ENCODE results near the gene FLACC1. TPM values are rescaled to one million over a fixed set of nuclear protein-coding genes. Genes with fewer than 3 reads are reported as not detected.

The FLACC1 gene
- total and polyA plus RNA-seq, 2 experiments from 2014 or later, result 1.4 to 2.3 TPM

- Histone ChIP-seq H3K9me3 (ENCODE audit: low read depth) (no peaks in the 10 kb centered on the region), H3K27me3 (replicated peaks; ENCODE audit: insufficient read depth) (no peaks in the 10 kb centered on the region), H2AFZ (no peak overlapping the region), H3K79me2 (ENCODE audit: insufficient read depth) (no peaks in the 10 kb centered on the region), H3K9ac (no peak overlapping the region), H3K9me2 (ENCODE audit: insufficient read depth) (no peaks in the 10 kb centered on the region), H3K4me1 (ENCODE audit: insufficient read depth) (no peaks in the 10 kb centered on the region), H3K27ac (no peak overlapping the region), H3F3A (ENCODE audit: insufficient read depth) (no peaks in the 10 kb centered on the region), H3K36me3 (ENCODE audit: low read depth) (peaks cover 30% of the 10 kb centered on the region; the same call in 1 of the 2 replicates), H3K4me2 (ENCODE audit: unreplicated experiment) (no peak overlapping the region), H3K4me3 (no peak overlapping the region), H4K20me1 (ENCODE audit: insufficient read depth) (no peaks in the 10 kb centered on the region)
- TF ChIP-seq EZH2 (IDR thresholded peaks at IDR 0.05; ENCODE audit: insufficient read depth, poor library complexity, severe bottlenecking), result no peak
- TF ChIP-seq EZH2phosphoT487 (IDR thresholded peaks at IDR 0.05; ENCODE audit: insufficient read depth, low read depth), result no peak
- WGBS, 2 experiments (ENCODE audit: low coverage in 1 of 2, low lambda C conversion rate in 2 of 2, missing lambda C conversion rate in 2 of 2), result 94 to 97% methylated on average over 2 of the region's 2 CpGs
- in situ Hi-C loops (cut with MboI), result no loop called here
- DNase-seq, result no peak
Observed at GRCh38 chr2:201275069-201275468, 82.1 kb downstream of the FLACC1 start.

- no peak for TF ChIP-seq EZH2phosphoT487 (IDR thresholded peaks at IDR 0.05; ENCODE audit: insufficient read depth, low read depth)
- TF ChIP-seq EZH2 (IDR thresholded peaks at IDR 0.05; ENCODE audit: insufficient read depth, poor library complexity, severe bottlenecking), result no peak
- Histone ChIP-seq H3K79me2 (ENCODE audit: insufficient read depth) (no peaks in the 10 kb centered on the region), H2AFZ (no peak overlapping the region), H3K4me3 (no peak overlapping the region), H3K4me2 (ENCODE audit: unreplicated experiment) (no peak overlapping the region), H3K27me3 (replicated peaks; ENCODE audit: insufficient read depth) (no peaks in the 10 kb centered on the region), H3K36me3 (ENCODE audit: low read depth) (peaks cover 18% of the 10 kb centered on the region; the same call in 1 of the 2 replicates), H3F3A (ENCODE audit: insufficient read depth) (no peaks in the 10 kb centered on the region), H4K20me1 (ENCODE audit: insufficient read depth) (no peaks in the 10 kb centered on the region), H3K9me2 (ENCODE audit: insufficient read depth) (no peaks in the 10 kb centered on the region), H3K4me1 (ENCODE audit: insufficient read depth) (no peaks in the 10 kb centered on the region), H3K27ac (no peak overlapping the region), H3K9me3 (ENCODE audit: low read depth) (no peaks in the 10 kb centered on the region), H3K9ac (no peak overlapping the region)
- in situ Hi-C loops (cut with MboI), result no loop called here
- 88 to 90% methylated on average over 9 of the region's 9 CpGs for WGBS, 2 experiments (ENCODE audit: low coverage in 1 of 2, low lambda C conversion rate in 2 of 2, missing lambda C conversion rate in 2 of 2)
- no peak for DNase-seq
Observed at GRCh38 chr2:201273330-201273983, 83.7 kb downstream of the FLACC1 start.

GRCh38 chr2:201271917-201272316, 85.2 kb downstream of the FLACC1 start:
- DNase-seq, result no peak
- Histone ChIP-seq H3K27me3 (replicated peaks; ENCODE audit: insufficient read depth) (no peaks in the 10 kb centered on the region), H3K9me3 (ENCODE audit: low read depth) (no peaks in the 10 kb centered on the region), H3K79me2 (ENCODE audit: insufficient read depth) (0 out of 2 replicates have a peak, but pooled peaks cover under 1% of the 10 kb centered on the region), H3K9me2 (ENCODE audit: insufficient read depth) (no peaks in the 10 kb centered on the region), H3K9ac (no peak overlapping the region), H4K20me1 (ENCODE audit: insufficient read depth) (no peaks in the 10 kb centered on the region), H3K4me2 (ENCODE audit: unreplicated experiment) (no peak overlapping the region), H3K27ac (no peak overlapping the region), H3K36me3 (ENCODE audit: low read depth) (0 out of 2 replicates have a peak, but pooled peaks cover 14% of the 10 kb centered on the region), H3K4me3 (no peak overlapping the region), H2AFZ (no peak overlapping the region), H3K4me1 (ENCODE audit: insufficient read depth) (no peaks in the 10 kb centered on the region), H3F3A (ENCODE audit: insufficient read depth) (no peaks in the 10 kb centered on the region)
- in situ Hi-C loops (cut with MboI), result no loop called here
- WGBS, 2 experiments (ENCODE audit: low coverage in 1 of 2, low lambda C conversion rate in 2 of 2, missing lambda C conversion rate in 2 of 2), result 97 to 100% methylated on average over 2 of the region's 2 CpGs
- no peak for TF ChIP-seq EZH2 (IDR thresholded peaks at IDR 0.05; ENCODE audit: insufficient read depth, poor library complexity, severe bottlenecking)
- TF ChIP-seq EZH2phosphoT487 (IDR thresholded peaks at IDR 0.05; ENCODE audit: insufficient read depth, low read depth), result no peak

DNA sequence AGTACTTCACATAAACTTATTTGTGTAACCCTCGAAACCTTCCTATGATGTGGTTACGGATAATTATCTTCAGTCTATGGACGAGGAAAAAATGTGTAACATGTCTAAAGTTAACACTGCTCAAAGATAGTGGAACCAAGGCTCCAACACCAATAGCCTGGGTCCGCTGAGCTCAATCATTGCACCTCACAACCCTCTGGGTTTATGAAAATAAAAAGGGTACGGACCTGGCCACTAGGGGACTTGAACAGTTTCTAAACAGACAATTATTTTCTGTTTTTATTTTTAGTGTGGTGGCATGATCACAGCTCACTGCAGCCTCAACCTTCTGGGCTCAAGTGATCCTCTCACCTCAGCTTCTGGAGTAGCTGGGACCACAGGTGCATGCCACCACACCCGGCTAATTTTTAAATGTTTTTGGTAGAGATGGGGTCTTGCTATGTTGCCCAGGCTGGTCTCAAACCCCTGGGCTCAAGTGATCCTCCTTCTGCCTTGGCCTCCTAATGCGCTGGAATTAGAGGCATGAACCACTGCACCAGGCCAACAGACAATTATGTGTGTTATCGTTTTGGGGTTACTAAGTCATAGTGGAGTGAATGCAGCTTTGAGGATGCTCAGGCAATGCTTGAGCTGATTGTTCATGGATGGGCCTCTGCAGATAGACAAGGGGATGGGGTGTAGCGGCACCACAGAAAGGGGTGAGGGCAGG, 86.7 kb downstream of the FLACC1 start:
- Histone ChIP-seq H3K9me2 (ENCODE audit: insufficient read depth) (no peaks in the 10 kb centered on the region), H3F3A (ENCODE audit: insufficient read depth) (no peaks in the 10 kb centered on the region), H3K4me1 (ENCODE audit: insufficient read depth) (no peaks in the 10 kb centered on the region), H3K27ac (no peak overlapping the region), H3K4me2 (ENCODE audit: unreplicated experiment) (no peak overlapping the region), H4K20me1 (ENCODE audit: insufficient read depth) (no peaks in the 10 kb centered on the region), H2AFZ (no peak overlapping the region), H3K4me3 (no peak overlapping the region), H3K27me3 (replicated peaks; ENCODE audit: insufficient read depth) (no peaks in the 10 kb centered on the region), H3K9me3 (ENCODE audit: low read depth) (no peaks in the 10 kb centered on the region), H3K9ac (no peak overlapping the region), H3K79me2 (ENCODE audit: insufficient read depth) (peaks cover 15% of the 10 kb centered on the region), H3K36me3 (ENCODE audit: low read depth) (0 out of 2 replicates have a peak, but pooled peaks cover 7% of the 10 kb centered on the region)
- DNase-seq, result no peak
- WGBS, 2 experiments (ENCODE audit: low coverage in 1 of 2, low lambda C conversion rate in 2 of 2, missing lambda C conversion rate in 2 of 2), result 96 to 98% methylated on average over 9 of the region's 9 CpGs
- in situ Hi-C loops (cut with MboI), result no loop called here
- no peak for TF ChIP-seq EZH2 (IDR thresholded peaks at IDR 0.05; ENCODE audit: insufficient read depth, poor library complexity, severe bottlenecking)
